OCI-LY7 (cell line): ENCODE measurements around the gene PTPRT. TPM values are rescaled to one million over a fixed set of nuclear protein-coding genes. Genes with fewer than 3 reads are reported as not detected.

ENCODE experiments used
- BruUV-seq: library from RNA; stranded (reverse); fragments of 400-500 nt; replicated peaks from 2 replicates; lab custom pipeline; 2021; lab: Mats Ljungman, UMichigan
- CTCF ChIA-PET: fragments of 300-600 bp; sonication (Branson Sonifier 250); formaldehyde crosslinking; loops from one replicate; lab custom pipeline; 2022; ENCODE audit warnings: antibody characterized with exemption; ENCODE audit not compliant: unreplicated experiment; lab: Charles Lee
- POLR2A ChIA-PET: fragments of 300-600 bp; sonication (Branson Sonifier 250); formaldehyde crosslinking; loops from one replicate; lab custom pipeline; 2022; ENCODE audit warnings: antibody characterized with exemption; lab: Charles Lee
- DNase-seq: peaks from one replicate; pipeline ENCODE4 v3.0.0-alpha.2; 2015; ENCODE audit warnings: low spot score
- H2AFZ ChIP-seq: fragments of 200-600 bp; sonication (generic), shearing (Covaris generic); 2 replicates; pipeline ENCODE4 v1.6.1; 2014; ENCODE audit warnings: mild to moderate bottlenecking, antibody characterized with exemption, low read length, moderate library complexity
- H3K27ac ChIP-seq: fragments of 200-600 bp; sonication (generic); 2 replicates; pipeline ENCODE4 v1.5.1; 2014; ENCODE audit warnings: mixed run types, low read depth, mild to moderate bottlenecking, moderate library complexity, low read length, inconsistent platforms; ENCODE audit not compliant: poor library complexity, severe bottlenecking
- H3K36me3 ChIP-seq: fragments of 200-600 bp; sonication (generic); 2 replicates; pipeline ENCODE4 v1.6.1; 2014; ENCODE audit warnings: mild to moderate bottlenecking, antibody characterized with exemption, low read length, moderate library complexity, mixed read lengths; ENCODE audit not compliant: insufficient read depth
- H3K4me1 ChIP-seq: fragments of 200-600 bp; sonication (generic); 2 replicates; pipeline ENCODE4 v1.5.1; 2014; ENCODE audit warnings: mild to moderate bottlenecking, low read length; ENCODE audit not compliant: insufficient read depth, poor library complexity, severe bottlenecking
- H3K4me2 ChIP-seq: fragments of 200-600 bp; sonication (generic); 2 replicates; pipeline ENCODE4 v1.6.1; 2014; ENCODE audit warnings: mild to moderate bottlenecking, low read length
- H3K4me3 ChIP-seq: fragments of 200-600 bp; sonication (generic); 2 replicates; pipeline ENCODE4 v1.5.1; 2014; ENCODE audit warnings: mild to moderate bottlenecking, low read depth, low read length; ENCODE audit not compliant: poor library complexity, severe bottlenecking
- H3K79me2 ChIP-seq: fragments of 200-600 bp; sonication (generic); 2 replicates; pipeline ENCODE4 v1.6.1; 2016; ENCODE audit warnings: low read depth, mild to moderate bottlenecking, low read length, moderate library complexity, mixed read lengths; ENCODE audit not compliant: insufficient read depth
- H3K9me2 ChIP-seq: fragments of 200-600 bp; sonication (generic); 2 replicates; pipeline ENCODE4 v1.6.1; 2016; ENCODE audit warnings: mild to moderate bottlenecking, low read length, mixed read lengths; ENCODE audit not compliant: insufficient read depth
- H3K9me3 ChIP-seq: fragments of 200-600 bp; sonication (generic); 2 replicates; pipeline ENCODE4 v1.6.1; 2014; ENCODE audit warnings: mild to moderate bottlenecking, mixed run types, low read length, mixed read lengths
- H4K20me1 ChIP-seq: fragments of 200-600 bp; sonication (generic); 2 replicates; pipeline ENCODE4 v1.6.1; 2014; ENCODE audit warnings: mild to moderate bottlenecking, antibody characterized with exemption, low read length, moderate library complexity, mixed read lengths; ENCODE audit not compliant: insufficient read depth
- CTCF ChIP-seq: fragments of 200-600 bp; sonication (generic); conservative IDR thresholded peaks from 2 replicates; pipeline ENCODE4 v1.5.1; 2014; ENCODE audit warnings: mild to moderate bottlenecking, antibody characterized with exemption, low read length, moderate library complexity, mixed read lengths
- EZH2phosphoT487 ChIP-seq: fragments of 200-600 bp; sonication (generic); IDR thresholded peaks from 2 replicates; pipeline ENCODE4 v1.6.1; 2018; ENCODE audit warnings: low read depth, borderline replicate concordance, mild to moderate bottlenecking, mixed run types, antibody characterized with exemption, low read length, moderate library complexity, mixed read lengths
- intact Hi-C: fragments of 100-400 bp; cut with micrococcal nuclease; formaldehyde crosslinking; loops from one replicate; pipeline ENCODE4 v1.10.0; 2022; ENCODE audit not compliant: unreplicated experiment
- total RNA-seq, 2 experiments: library from RNA; depleted of rRNA in 1 of 2; stranded (reverse); fragments of >200 nt in 1 of 2; shearing (Covaris generic) in 1 of 2; gene quantifications; 2 replicates each; pipeline ENCODE4 v1.2.3, GENCODE V29; 2014 to 2022

The PTPRT gene
- total RNA-seq, 2 experiments from 2014 or later: not detected

- no peak for DNase-seq
- BruUV-seq: no TSS peak
- no peak overlapping the region for H3K4me2 ChIP-seq
Measured at GRCh38 chr20:42982218-42982617, 207.5 kb downstream of the PTPRT start.

DNA sequence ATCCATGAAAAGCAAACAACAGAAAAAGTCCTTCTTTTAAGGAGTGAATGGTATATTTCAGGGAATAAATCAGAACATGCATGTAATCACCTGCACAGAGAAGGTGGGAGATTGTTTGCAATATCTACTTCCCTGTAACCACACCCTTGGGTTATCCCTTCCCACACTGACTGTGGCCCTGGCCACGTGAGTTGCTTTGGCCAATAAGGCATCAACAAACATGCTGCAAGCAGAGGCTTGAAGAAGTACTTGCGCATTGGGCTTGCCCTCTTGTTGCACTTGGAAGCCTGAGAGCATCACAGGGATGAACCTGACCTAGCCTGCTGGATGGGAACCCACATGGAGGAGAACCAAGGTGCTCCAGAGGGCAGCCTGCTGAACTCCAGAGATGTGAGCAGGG is 208.5 kb downstream of the PTPRT start:
- no TSS peak for BruUV-seq
- CTCF ChIA-PET: no interaction called here

More at GRCh38 chr20:42982218-42982617, 207.5 kb downstream of the PTPRT start:
- no peak for TF ChIP-seq EZH2phosphoT487
- TF ChIP-seq CTCF: no peak
- H3K9me3 ChIP-seq: no peaks in the 10 kb centered on the region
- H3K36me3 ChIP-seq: no peaks in the 10 kb centered on the region
- H3K4me3 ChIP-seq: no peak overlapping the region
- no peaks in the 10 kb centered on the region for H3K9me2 ChIP-seq
- no peaks in the 10 kb centered on the region for H4K20me1 ChIP-seq
- H2AFZ ChIP-seq: no peak overlapping the region
- intact Hi-C loops: no loop called here
- ChIA-PET CTCF (no interaction called here), POLR2A (no interaction called here)
- no peak overlapping the region for H3K27ac ChIP-seq
- H3K79me2 ChIP-seq: no peaks in the 10 kb centered on the region
- H3K4me1 ChIP-seq: no peaks in the 10 kb centered on the region

More for the DNA sequence above, 208.5 kb downstream of the PTPRT start:
- no peak for TF ChIP-seq CTCF
- TF ChIP-seq EZH2phosphoT487: no peak
- POLR2A ChIA-PET: no interaction called here
- H3K36me3 ChIP-seq: no peaks in the 10 kb centered on the region
- no peaks in the 10 kb centered on the region for H3K9me2 ChIP-seq
- H3K9me3 ChIP-seq: no peaks in the 10 kb centered on the region
- no peak overlapping the region for H2AFZ ChIP-seq
- no peak overlapping the region for H3K27ac ChIP-seq
- H3K79me2 ChIP-seq: no peaks in the 10 kb centered on the region
- no peak for DNase-seq
- H3K4me3 ChIP-seq: no peak overlapping the region
- intact Hi-C loops: no loop called here
- no peaks in the 10 kb centered on the region for H4K20me1 ChIP-seq
- H3K4me1 ChIP-seq: no peaks in the 10 kb centered on the region
- H3K4me2 ChIP-seq: no peak overlapping the region
